SK-N-MC (cell line): Measurements from ENCODE around the gene ITGBL1.

Experiments
- DNase-seq: peaks from one replicate; pipeline ENCODE4 v3.0.0-alpha.2; 2011; ENCODE audit warnings: low read depth, low spot score
- H3K27ac ChIP-seq: fragments of 200-600 bp; sonication (generic); 2 replicates; pipeline ENCODE4 v1.5.1; 2016; ENCODE audit warnings: mixed run types
- H3K36me3 ChIP-seq: fragments of 200-600 bp; sonication (generic); 2 replicates; pipeline ENCODE4 v1.6.1; 2017; ENCODE audit warnings: antibody characterized with exemption, low read length, mixed read lengths; ENCODE audit not compliant: insufficient read depth
- H3K4me3 ChIP-seq: fragments of 200-600 bp; sonication (generic); 2 replicates; pipeline ENCODE4 v1.5.1; 2016
- H3K9ac ChIP-seq: fragments of 200-600 bp; sonication (generic); 2 replicates; pipeline ENCODE4 v1.8.0; 2017; ENCODE audit warnings: mixed run types, mixed read lengths; ENCODE audit not compliant: insufficient read length
- H3K9me3 ChIP-seq: fragments of 200-600 bp; sonication (generic); 2 replicates; pipeline ENCODE4 v1.6.1; 2017; ENCODE audit warnings: low read depth, mild to moderate bottlenecking, antibody characterized with exemption, low read length, moderate library complexity, mixed read lengths
- EZH2 ChIP-seq: fragments of 200-600 bp; sonication (generic); IDR thresholded peaks from one replicate; pipeline ENCODE4 v1.6.1; 2017; ENCODE audit warnings: antibody characterized with exemption
- FOXP2 ChIP-seq: optimal IDR thresholded peaks from 2 replicates; pipeline ENCODE3; 2011; ENCODE audit warnings: mild to moderate bottlenecking, moderate library complexity; ENCODE audit not compliant: insufficient read depth; ENCODE audit errors: extremely low read length, control extremely low read depth
- POLR2AphosphoS5 ChIP-seq: IDR thresholded peaks from 2 replicates; pipeline ENCODE4 v1.6.1; 2012; ENCODE audit warnings: mild to moderate bottlenecking, low read depth, low read length, borderline replicate concordance

ITGBL1 gene

GRCh38 chr13:101707659-101708058 lies 255.2 kb downstream of the ITGBL1 start:
- no peak overlapping the region for H3K27ac ChIP-seq
- TF ChIP-seq FOXP2 (no peak), EZH2 (no peak), POLR2AphosphoS5 (no peak)
- DNase-seq = no peak
- H3K4me3 ChIP-seq = no peak overlapping the region
- H3K9ac ChIP-seq = no peak overlapping the region
- no peaks in the 10 kb centered on the region for H3K9me3 ChIP-seq
- H3K36me3 ChIP-seq = no peaks in the 10 kb centered on the region

GRCh38 chr13:101708115-101708514 lies 255.6 kb downstream of the ITGBL1 start:
- Histone ChIP-seq H3K27ac (no peak overlapping the region), H3K9ac (no peak overlapping the region), H3K9me3 (no peaks in the 10 kb centered on the region), H3K36me3 (no peaks in the 10 kb centered on the region), H3K4me3 (no peak overlapping the region)
- no peak for DNase-seq
- no peak for TF ChIP-seq POLR2AphosphoS5

GRCh38 chr13:101709952-101710351 lies 257.5 kb downstream of the ITGBL1 start:
- no peak overlapping the region for H3K27ac ChIP-seq
- no peaks in the 10 kb centered on the region for H3K36me3 ChIP-seq
- H3K9ac ChIP-seq = no peak overlapping the region
- TF ChIP-seq POLR2AphosphoS5 = no peak
- TF ChIP-seq EZH2 = no peak
- no peak for TF ChIP-seq FOXP2
- H3K9me3 ChIP-seq = no peaks in the 10 kb centered on the region
- H3K4me3 ChIP-seq = no peak overlapping the region
- DNase-seq = no peak

GRCh38 chr13:101711307-101712025 lies 259.0 kb downstream of the ITGBL1 start:
- no peaks in the 10 kb centered on the region for H3K9me3 ChIP-seq
- no peak overlapping the region for H3K27ac ChIP-seq
- H3K36me3 ChIP-seq = no peaks in the 10 kb centered on the region
- no peak overlapping the region for H3K9ac ChIP-seq
- DNase-seq = no peak
- H3K4me3 ChIP-seq = no peak overlapping the region
- TF ChIP-seq FOXP2 = no peak
- TF ChIP-seq POLR2AphosphoS5 = no peak
- no peak for TF ChIP-seq EZH2

- Histone ChIP-seq H3K27ac (no peak overlapping the region), H3K9ac (no peak overlapping the region), H3K4me3 (no peak overlapping the region), H3K36me3 (no peaks in the 10 kb centered on the region), H3K9me3 (no peaks in the 10 kb centered on the region)
- TF ChIP-seq FOXP2 (no peak), EZH2 (no peak), POLR2AphosphoS5 (no peak)
- no peak for DNase-seq
Measured at GRCh38 chr13:101712026-101712348, 259.5 kb downstream of the ITGBL1 start.

- H3K27ac ChIP-seq = no peak overlapping the region
- no peak for TF ChIP-seq EZH2
- TF ChIP-seq FOXP2 = no peak
- no peak for TF ChIP-seq POLR2AphosphoS5
- H3K4me3 ChIP-seq = no peak overlapping the region
- no peaks in the 10 kb centered on the region for H3K9me3 ChIP-seq
- H3K9ac ChIP-seq = no peak overlapping the region
- no peaks in the 10 kb centered on the region for H3K36me3 ChIP-seq
- no peak for DNase-seq
Measured at GRCh38 chr13:101714195-101714594, 261.7 kb downstream of the ITGBL1 start.

GRCh38 chr13:101717353-101717752 lies 264.9 kb downstream of the ITGBL1 start:
- no peak overlapping the region for H3K27ac ChIP-seq
- no peak overlapping the region for H3K9ac ChIP-seq

GRCh38 chr13:101718496-101718895 lies 266.0 kb downstream of the ITGBL1 start:
- no peaks in the 10 kb centered on the region for H3K9me3 ChIP-seq
- no peak overlapping the region for H3K4me3 ChIP-seq
- no peak overlapping the region for H3K9ac ChIP-seq
- no peak overlapping the region for H3K27ac ChIP-seq
- no peaks in the 10 kb centered on the region for H3K36me3 ChIP-seq
- TF ChIP-seq FOXP2 (no peak), POLR2AphosphoS5 (no peak), EZH2 (no peak)
- no peak for DNase-seq

More at GRCh38 chr13:101717353-101717752, 264.9 kb downstream of the ITGBL1 start:
- Histone ChIP-seq H3K36me3 (no peaks in the 10 kb centered on the region), H3K9me3 (no peaks in the 10 kb centered on the region), H3K4me3 (no peak overlapping the region)
- DNase-seq = no peak
- no peak for TF ChIP-seq POLR2AphosphoS5
- TF ChIP-seq EZH2 = no peak
- no peak for TF ChIP-seq FOXP2

GRCh38 chr13:101726681-101727080 lies 274.2 kb downstream of the ITGBL1 start:
- H3K9ac ChIP-seq = no peak overlapping the region
- DNase-seq = no peak
- TF ChIP-seq POLR2AphosphoS5 = no peak
- TF ChIP-seq EZH2 = no peak
- TF ChIP-seq FOXP2 = no peak
- H3K36me3 ChIP-seq = no peaks in the 10 kb centered on the region
- H3K27ac ChIP-seq = no peak overlapping the region
- no peak overlapping the region for H3K4me3 ChIP-seq
- no peaks in the 10 kb centered on the region for H3K9me3 ChIP-seq
